AG10803 (cell line): ENCODE results near the gene BRICD5.

ENCODE experiments used
- DNase-seq: peaks from one replicate; pipeline ENCODE4 v3.0.0; 2010; ENCODE audit warnings: low read depth
- H3K4me3 ChIP-seq: 2 replicates; pipeline ENCODE4 v1.5.1; 2011; ENCODE audit warnings: mild to moderate bottlenecking, low read length, control low read depth
- TF ChIP-seq, protein P1 (sequence below): conservative IDR thresholded peaks from 2 replicates; pipeline ENCODE4 v1.5.1; 2011; ENCODE audit warnings: mild to moderate bottlenecking, low read length, control low read depth, inconsistent platforms

The BRICD5 gene

DNA sequence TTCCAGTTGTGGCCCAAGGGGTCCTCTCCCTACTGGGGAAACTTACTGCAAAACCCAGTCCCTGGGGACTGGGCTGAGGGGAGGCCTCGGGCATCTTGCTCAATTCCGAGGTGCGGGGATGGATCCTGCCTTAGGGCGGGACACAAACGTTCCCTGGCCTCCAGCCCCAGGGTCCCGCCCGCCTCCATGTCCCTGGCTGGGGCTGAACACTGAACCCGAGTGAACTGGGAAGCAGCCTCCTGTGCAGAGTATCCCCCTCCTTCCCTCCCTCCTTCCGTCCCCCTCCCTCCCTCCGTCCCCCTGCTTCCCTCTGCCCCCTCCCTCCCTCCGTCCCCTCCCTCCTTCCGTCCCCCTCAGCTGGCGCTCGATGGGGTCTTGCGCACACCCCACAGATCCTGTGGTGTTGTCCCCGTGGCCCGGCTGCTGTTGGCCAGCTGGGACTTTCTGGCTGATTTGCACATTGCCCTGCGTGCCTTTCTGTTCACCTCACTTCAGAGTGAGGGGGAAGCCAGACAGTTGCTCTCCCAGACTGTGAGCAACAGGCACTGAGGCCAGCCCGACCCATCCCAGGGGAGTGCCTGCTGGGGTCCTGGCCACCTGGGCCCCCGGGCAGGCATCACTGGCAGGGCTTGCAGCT lies 49.6 kb downstream of the BRICD5 start:
- DNase-seq, result peak; percentile 87
- H3K4me3 ChIP-seq, result peak overlapping the region; percentile 29
- TF ChIP-seq, protein P1, sequence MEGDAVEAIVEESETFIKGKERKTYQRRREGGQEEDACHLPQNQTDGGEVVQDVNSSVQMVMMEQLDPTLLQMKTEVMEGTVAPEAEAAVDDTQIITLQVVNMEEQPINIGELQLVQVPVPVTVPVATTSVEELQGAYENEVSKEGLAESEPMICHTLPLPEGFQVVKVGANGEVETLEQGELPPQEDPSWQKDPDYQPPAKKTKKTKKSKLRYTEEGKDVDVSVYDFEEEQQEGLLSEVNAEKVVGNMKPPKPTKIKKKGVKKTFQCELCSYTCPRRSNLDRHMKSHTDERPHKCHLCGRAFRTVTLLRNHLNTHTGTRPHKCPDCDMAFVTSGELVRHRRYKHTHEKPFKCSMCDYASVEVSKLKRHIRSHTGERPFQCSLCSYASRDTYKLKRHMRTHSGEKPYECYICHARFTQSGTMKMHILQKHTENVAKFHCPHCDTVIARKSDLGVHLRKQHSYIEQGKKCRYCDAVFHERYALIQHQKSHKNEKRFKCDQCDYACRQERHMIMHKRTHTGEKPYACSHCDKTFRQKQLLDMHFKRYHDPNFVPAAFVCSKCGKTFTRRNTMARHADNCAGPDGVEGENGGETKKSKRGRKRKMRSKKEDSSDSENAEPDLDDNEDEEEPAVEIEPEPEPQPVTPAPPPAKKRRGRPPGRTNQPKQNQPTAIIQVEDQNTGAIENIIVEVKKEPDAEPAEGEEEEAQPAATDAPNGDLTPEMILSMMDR, result no peak
